IMR-90 (cell line): Measurements from ENCODE around the gene RALGPS1.

ENCODE experiments used
- BHLHE40 ChIP-seq: fragments of 150-350 bp; IDR thresholded peaks from 2 replicates; pipeline ENCODE4 v1.6.1; 2016; ENCODE audit warnings: mild to moderate bottlenecking, low read depth, low read length
- CEBPB ChIP-seq: IDR thresholded peaks from 2 replicates; pipeline ENCODE4 v1.6.1; 2012; ENCODE audit warnings: low read depth, low read length, improper control_type of control experiment
- ELK1 ChIP-seq: fragments of 150-350 bp; IDR thresholded peaks from 2 replicates; pipeline ENCODE4 v1.6.1; 2016; ENCODE audit warnings: low read depth, mild to moderate bottlenecking, low read length, moderate library complexity, borderline replicate concordance
- FOS ChIP-seq: fragments of 150-350 bp; IDR thresholded peaks from 2 replicates; pipeline ENCODE4 v1.6.1; 2016; ENCODE audit warnings: low read depth, low read length
- MAFK ChIP-seq: IDR thresholded peaks from 2 replicates; pipeline ENCODE4 v1.6.1; 2012; ENCODE audit warnings: low read depth, low read length, improper control_type of control experiment
- MAZ ChIP-seq: IDR thresholded peaks from 2 replicates; pipeline ENCODE4 v1.6.1; 2012; ENCODE audit warnings: low read depth, mild to moderate bottlenecking, low read length, improper control_type of control experiment, moderate library complexity, borderline replicate concordance
- POLR2A ChIP-seq: IDR thresholded peaks from 2 replicates; pipeline ENCODE4 v1.6.1; 2012; ENCODE audit warnings: mild to moderate bottlenecking, low read depth, low read length
- RAD21 ChIP-seq: IDR thresholded peaks from 2 replicates; pipeline ENCODE4 v1.6.1; 2012; ENCODE audit warnings: low read length, improper control_type of control experiment
- RCOR1 ChIP-seq: IDR thresholded peaks from 2 replicates; pipeline ENCODE4 v1.6.1; 2012; ENCODE audit warnings: mild to moderate bottlenecking, low read length, improper control_type of control experiment; ENCODE audit not compliant: insufficient replicate concordance
- RFX5 ChIP-seq: IDR thresholded peaks from 2 replicates; pipeline ENCODE4 v1.8.0; 2012; ENCODE audit warnings: low read depth, mild to moderate bottlenecking, low read length, moderate library complexity
- SMC3 ChIP-seq: fragments of 150-350 bp; IDR thresholded peaks from 2 replicates; pipeline ENCODE4 v1.6.1; 2016; ENCODE audit warnings: low read depth, mild to moderate bottlenecking, antibody characterized with exemption, low read length, moderate library complexity
- TF ChIP-seq, protein P1 (sequence below): conservative IDR thresholded peaks from 2 replicates; pipeline ENCODE4 v1.5.1; 2012; ENCODE audit warnings: mild to moderate bottlenecking, low read depth, low read length, improper control_type of control experiment
- TF ChIP-seq, protein P2 (sequence below): fragments of 150-350 bp; IDR thresholded peaks from 2 replicates; pipeline ENCODE4 v1.6.1; 2017; ENCODE audit warnings: mild to moderate bottlenecking, antibody characterized with exemption, low read length, low read depth

- TF ChIP-seq, protein P1, sequence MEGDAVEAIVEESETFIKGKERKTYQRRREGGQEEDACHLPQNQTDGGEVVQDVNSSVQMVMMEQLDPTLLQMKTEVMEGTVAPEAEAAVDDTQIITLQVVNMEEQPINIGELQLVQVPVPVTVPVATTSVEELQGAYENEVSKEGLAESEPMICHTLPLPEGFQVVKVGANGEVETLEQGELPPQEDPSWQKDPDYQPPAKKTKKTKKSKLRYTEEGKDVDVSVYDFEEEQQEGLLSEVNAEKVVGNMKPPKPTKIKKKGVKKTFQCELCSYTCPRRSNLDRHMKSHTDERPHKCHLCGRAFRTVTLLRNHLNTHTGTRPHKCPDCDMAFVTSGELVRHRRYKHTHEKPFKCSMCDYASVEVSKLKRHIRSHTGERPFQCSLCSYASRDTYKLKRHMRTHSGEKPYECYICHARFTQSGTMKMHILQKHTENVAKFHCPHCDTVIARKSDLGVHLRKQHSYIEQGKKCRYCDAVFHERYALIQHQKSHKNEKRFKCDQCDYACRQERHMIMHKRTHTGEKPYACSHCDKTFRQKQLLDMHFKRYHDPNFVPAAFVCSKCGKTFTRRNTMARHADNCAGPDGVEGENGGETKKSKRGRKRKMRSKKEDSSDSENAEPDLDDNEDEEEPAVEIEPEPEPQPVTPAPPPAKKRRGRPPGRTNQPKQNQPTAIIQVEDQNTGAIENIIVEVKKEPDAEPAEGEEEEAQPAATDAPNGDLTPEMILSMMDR = no peak
- TF ChIP-seq SMC3 = no peak
- no peak for TF ChIP-seq RCOR1
- no peak for TF ChIP-seq RAD21
- 0 out of 2 replicates have a peak, but pooled peaks have one; percentile 14 for TF ChIP-seq MAFK
- no peak for TF ChIP-seq ELK1
- TF ChIP-seq, protein P2, sequence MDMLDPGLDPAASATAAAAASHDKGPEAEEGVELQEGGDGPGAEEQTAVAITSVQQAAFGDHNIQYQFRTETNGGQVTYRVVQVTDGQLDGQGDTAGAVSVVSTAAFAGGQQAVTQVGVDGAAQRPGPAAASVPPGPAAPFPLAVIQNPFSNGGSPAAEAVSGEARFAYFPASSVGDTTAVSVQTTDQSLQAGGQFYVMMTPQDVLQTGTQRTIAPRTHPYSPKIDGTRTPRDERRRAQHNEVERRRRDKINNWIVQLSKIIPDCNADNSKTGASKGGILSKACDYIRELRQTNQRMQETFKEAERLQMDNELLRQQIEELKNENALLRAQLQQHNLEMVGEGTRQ = no peak
- TF ChIP-seq BHLHE40 = no peak
- no peak for TF ChIP-seq MAZ
- no peak for TF ChIP-seq POLR2A
- TF ChIP-seq CEBPB = no peak
- TF ChIP-seq RFX5 = no peak
- no peak for TF ChIP-seq FOS
These were observed 341.7 kb downstream of the RALGPS1 start for GRCh38 chr9:127256324-127256723.
